ENCODE measurements around the gene C11orf91. TPM values are rescaled to one million over a fixed set of nuclear protein-coding genes. Genes with fewer than 3 reads are reported as not detected.
"Not testable (repeated sequence)": the region's sequence is repeated elsewhere in the genome, so short reads cannot be mapped to it uniquely, and the experiment has no call there.

C11orf91 gene
- total RNA-seq, 1 donor from 2014 or later: not detected

- no peaks in the 10 kb centered on the region for H3K9me3 ChIP-seq
- no peak overlapping the region for H3K27ac ChIP-seq
- no peak for DNase-seq (ENCODE audit: extremely low spot score in 2 of 2)
- H3K27me3 ChIP-seq: no peaks in the 10 kb centered on the region
- H3K4me1 ChIP-seq: peaks cover 22% of the 10 kb centered on the region
- TF ChIP-seq POLR2A (IDR thresholded peaks at IDR 0.05) (no peak), POLR2AphosphoS5 (IDR thresholded peaks at IDR 0.05; ENCODE audit: insufficient read depth in 1 of 2, low read depth in 1 of 2) (no peak), CTCF (IDR thresholded peaks at IDR 0.05) (no peak)
- H3K36me3 ChIP-seq: peaks cover 0 to 66% of the 10 kb centered on the region in 2 donors
- intact Hi-C loops (cut with DNase I): no loop called here
- no peak overlapping the region for H3K4me3 ChIP-seq
Measured at GRCh38 chr11:33712436-33712835, 11.8 kb upstream of the C11orf91 start.

GRCh38 chr11:33709466-33709865 lies 8.8 kb upstream of the C11orf91 start:
- intact Hi-C loops (cut with DNase I): loop anchor here (10.0 kb wide), 1 partner anchor 225 kb away; no protein-coding TSS in a partner anchor
- TF ChIP-seq POLR2AphosphoS5 (IDR thresholded peaks at IDR 0.05; ENCODE audit: insufficient read depth in 1 of 2, low read depth in 1 of 2) (no peak), POLR2A (IDR thresholded peaks at IDR 0.05) (no peak), CTCF (IDR thresholded peaks at IDR 0.05) (no peak)

DNA sequence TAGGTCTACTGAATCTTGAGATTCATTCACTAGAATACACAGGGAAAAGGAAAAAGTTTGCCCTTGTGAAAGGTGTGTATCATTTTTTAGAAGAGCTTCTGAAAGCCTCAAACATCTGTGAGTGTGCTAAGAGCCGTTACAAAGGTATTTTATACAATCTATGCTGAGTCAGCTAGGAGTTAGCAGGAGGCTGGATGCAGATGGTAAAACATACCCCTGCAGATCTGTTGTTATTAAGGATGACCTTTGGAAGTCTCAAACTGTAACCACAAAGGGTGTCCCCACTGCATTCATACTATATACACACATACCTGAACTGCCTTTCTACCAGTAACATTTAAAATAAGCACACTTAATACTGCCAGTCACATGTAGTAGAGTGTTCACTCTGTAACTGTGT lies 8.4 kb upstream of the C11orf91 start:
- Histone ChIP-seq H3K4me3 (no peak overlapping the region), H3K9me3 (no peaks in the 10 kb centered on the region), H3K36me3 (peaks cover 0 to 47% of the 10 kb centered on the region in 2 donors), H3K27me3 (no peaks in the 10 kb centered on the region), H3K4me1 (no peaks in the 10 kb centered on the region), H3K27ac (no peak overlapping the region)
- no peak for TF ChIP-seq CTCF (IDR thresholded peaks at IDR 0.05)
- no peak for TF ChIP-seq POLR2AphosphoS5 (IDR thresholded peaks at IDR 0.05; ENCODE audit: insufficient read depth in 1 of 2, low read depth in 1 of 2)
- no peak for TF ChIP-seq POLR2A (IDR thresholded peaks at IDR 0.05)
- intact Hi-C loops (cut with DNase I): loop anchor here (10.0 kb wide), 1 partner anchor 226 kb away; no protein-coding TSS in a partner anchor
- DNase-seq (ENCODE audit: extremely low spot score in 2 of 2): no peak

More at GRCh38 chr11:33709466-33709865, 8.8 kb upstream of the C11orf91 start:
- H3K4me3 ChIP-seq: no peak overlapping the region
- no peak for DNase-seq (ENCODE audit: extremely low spot score in 2 of 2)
- H3K4me1 ChIP-seq: no peaks in the 10 kb centered on the region
- no peaks in the 10 kb centered on the region for H3K27me3 ChIP-seq
- H3K36me3 ChIP-seq: peaks cover 0 to 47% of the 10 kb centered on the region in 2 donors
- no peaks in the 10 kb centered on the region for H3K9me3 ChIP-seq
- H3K27ac ChIP-seq: no peak overlapping the region

- H3K4me1 ChIP-seq; H3K27me3 ChIP-seq; H3K9me3 ChIP-seq; H3K27ac ChIP-seq; DNase-seq (ENCODE audit: extremely low spot score in 2 of 2); H3K4me3 ChIP-seq: not testable (repeated sequence)
- H3K36me3 ChIP-seq: peaks cover 0 to 40% of the 10 kb centered on the region in 2 donors
- intact Hi-C loops (cut with DNase I): loop anchor here (10.0 kb wide), 1 partner anchor 227 kb away; no protein-coding TSS in a partner anchor
Measured at GRCh38 chr11:33707831-33708230, 7.2 kb upstream of the C11orf91 start.

- no peaks in the 10 kb centered on the region for H3K27me3 ChIP-seq
- H3K27ac ChIP-seq: peak overlapping the region; percentile 1
- no peaks in the 10 kb centered on the region for H3K9me3 ChIP-seq
- intact Hi-C loops (cut with DNase I): loop anchor here (10.0 kb wide), 1 partner anchor 228 kb away; no protein-coding TSS in a partner anchor
- H3K36me3 ChIP-seq: peaks cover 0 to 31% of the 10 kb centered on the region in 2 donors
- TF ChIP-seq POLR2A (IDR thresholded peaks at IDR 0.05): no peak
- TF ChIP-seq CTCF (IDR thresholded peaks at IDR 0.05): no peak
- no peak for TF ChIP-seq POLR2AphosphoS5 (IDR thresholded peaks at IDR 0.05; ENCODE audit: insufficient read depth in 1 of 2, low read depth in 1 of 2)
- no peak for DNase-seq (ENCODE audit: extremely low spot score in 2 of 2)
- peaks cover 9% of the 10 kb centered on the region for H3K4me1 ChIP-seq
- no peak overlapping the region for H3K4me3 ChIP-seq
Measured at GRCh38 chr11:33706966-33707365, 6.3 kb upstream of the C11orf91 start.

Data from vagina (tissue), 2 donors.